H1 (cell line): ENCODE data around the gene PGPEP1. TPM values are rescaled to one million over a fixed set of nuclear protein-coding genes. Genes with fewer than 3 reads are reported as not detected.

ENCODE experiments used
- SRF ChIP-seq: IDR thresholded peaks from 2 replicates; pipeline ENCODE4 v1.6.1; 2011; ENCODE audit warnings: mild to moderate bottlenecking, low read depth, low read length, moderate library complexity
- microRNA-seq, 2 experiments: library from miRNA; unstranded; fragments of <30 nt; microRNA quantifications; one replicate each; pipeline versions ENCODE4 to v1.2.0, GENCODE V29; 2016 to 2020; ENCODE audit warnings: borderline microRNAs expressed in 2 of 2, borderline number of aligned reads in 2 of 2, borderline replicate concordance in 1 of 2
- polyA plus RNA-seq, 7 experiments: library from polyadenylated mRNA; depleted of rRNA in 3 of 7; stranded (reverse) in 5 of 7; unstranded in 2 of 7; fragments of >200 nt in 5 of 7; fragments of 200-250 nt in 2 of 7; gene quantifications; 1 replicate in 5 of 7; 2 replicates in 1 of 7; 4 replicates in 1 of 7; pipeline versions ENCODE4 v1.2.1 to v1.2.3, GENCODE V29; 2011 to 2013; ENCODE audit warnings: missing spikeins in 2 of 7, mixed read lengths in 2 of 7
- small RNA-seq: library from polyadenylated mRNA; stranded (forward); fragments of <200 nt; extraction: miRNeasy Mini kit (QIAGEN cat#:217004); gene quantifications from one replicate; pipeline ENCODE3, GENCODE V24; 2013; ENCODE audit not compliant: insufficient read depth
- total RNA-seq: library from RNA; stranded (reverse); fragmentation: NEBNext Ultra II Directional; extraction: Animal tissue kit (Norgen Biotek cat#: 25700); gene quantifications from 2 replicates; pipeline ENCODE4 v1.2.1, GENCODE V29; 2021

The PGPEP1 gene
- total and polyA plus RNA-seq, 2 of the 8 experiments (the other 6 are each of a cell fraction or from before 2014, with no cell fraction given): 17.0 to 33.4 TPM

DNA sequence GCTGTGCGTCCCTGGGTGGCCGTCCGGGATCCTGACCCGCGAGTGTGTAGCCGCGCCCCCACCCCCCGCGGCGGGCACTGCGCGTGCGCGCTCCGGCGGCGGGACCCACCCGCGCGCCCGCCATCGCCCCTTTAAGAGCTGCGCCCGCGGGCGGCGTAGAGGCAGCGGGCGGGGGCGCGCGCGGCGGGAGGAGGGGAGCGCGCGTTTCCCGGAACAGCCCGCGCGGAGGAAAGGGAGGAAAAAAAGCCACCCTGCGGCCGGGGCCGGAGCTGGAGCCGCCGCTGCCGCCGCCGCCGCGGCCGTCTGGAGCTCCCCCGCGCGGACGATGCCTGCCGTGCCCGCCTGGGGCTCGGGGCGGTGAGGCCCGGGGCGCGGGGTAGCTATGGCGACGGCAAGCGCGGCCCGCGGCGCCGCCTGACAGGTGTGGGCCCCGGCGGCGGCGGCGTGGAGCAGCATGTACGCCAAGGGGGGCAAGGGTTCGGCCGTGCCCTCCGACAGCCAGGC lies 78.8 kb downstream of the PGPEP1 start, which contains the start of gene SSBP4 (continued):
- 0 out of 2 replicates have a peak, but pooled peaks have one; percentile 12 for TF ChIP-seq SRF

Small RNA genes within 50 kb of the gene (microRNA-seq; reads per million reads assigned to microRNA genes)
- gene MIR3189: 0 reads per million in 2 experiments

Small RNA genes within 50 kb of the gene (small RNA-seq; reads per million reads assigned to genes)
- gene MIR3189: not detected
- not detected for gene RN7SL513P

Other genes with a start within 250 kb of the PGPEP1 start
- gene MAST3, start 242.8 kb upstream of the PGPEP1 start, total RNA-seq: 9.0 TPM in 2 replicates
- 3.4 and 5.5 TPM in 2 replicates for gene MAST3, start 242.8 kb upstream of the PGPEP1 start, polyA plus RNA-seq (2011; rRNA removed)
- 53.8 and 57.1 TPM in 2 replicates for gene PIK3R2, start 187.4 kb upstream of the PGPEP1 start, total RNA-seq
- gene PIK3R2, start 187.4 kb upstream of the PGPEP1 start, polyA plus RNA-seq (2011; rRNA removed): 21.7 and 31.4 TPM in 2 replicates
- gene IFI30, start 166.8 kb upstream of the PGPEP1 start, total RNA-seq: 25.9 and 28.9 TPM in 2 replicates
- 59.5 and 62.4 TPM in 2 replicates for gene IFI30, start 166.8 kb upstream of the PGPEP1 start, polyA plus RNA-seq (2011; rRNA removed)
- gene MPV17L2, start 147.4 kb upstream of the PGPEP1 start, total RNA-seq: 24.2 and 28.6 TPM in 2 replicates
- 80.1 and 82.6 TPM in 2 replicates for gene MPV17L2, start 147.4 kb upstream of the PGPEP1 start, polyA plus RNA-seq (2011; rRNA removed)
- gene RAB3A, start 136.6 kb upstream of the PGPEP1 start, total RNA-seq: 14.2 and 14.3 TPM in 2 replicates
- 13.6 and 18.6 TPM in 2 replicates for gene RAB3A, start 136.6 kb upstream of the PGPEP1 start, polyA plus RNA-seq (2011; rRNA removed)
- gene PDE4C, start 114.2 kb upstream of the PGPEP1 start, total RNA-seq: 2.3 and 2.7 TPM in 2 replicates
- gene PDE4C, start 114.2 kb upstream of the PGPEP1 start, polyA plus RNA-seq (2011; rRNA removed): 3.1 and 3.7 TPM in 2 replicates
- 0.31 and 1.0 TPM in 2 replicates for gene IQCN, start 66.1 kb upstream of the PGPEP1 start, total RNA-seq
- 0.36 and 0.82 TPM in 2 replicates for gene IQCN, start 66.1 kb upstream of the PGPEP1 start, polyA plus RNA-seq (2011; rRNA removed)
- gene JUND, start 59.0 kb upstream of the PGPEP1 start, total RNA-seq: 77.5 and 95.8 TPM in 2 replicates
- 54.0 and 64.4 TPM in 2 replicates for gene JUND, start 59.0 kb upstream of the PGPEP1 start, polyA plus RNA-seq (2011; rRNA removed)
- 319 and 344 TPM in 2 replicates for gene LSM4, start 17.5 kb upstream of the PGPEP1 start, total RNA-seq
- gene LSM4, start 17.5 kb upstream of the PGPEP1 start, polyA plus RNA-seq (2011; rRNA removed): 302 and 380 TPM in 2 replicates
- 4.1 and 5.0 TPM in 2 replicates for gene GDF15, start 45.6 kb downstream of the PGPEP1 start, total RNA-seq
- 8.5 and 18.8 TPM in 2 replicates for gene GDF15, start 45.6 kb downstream of the PGPEP1 start, polyA plus RNA-seq (2011; rRNA removed)
- gene LRRC25, start 57.0 kb downstream of the PGPEP1 start, total RNA-seq: 0.20 and 0.23 TPM in 2 replicates
- 0.31 and 0.41 TPM in 2 replicates for gene LRRC25, start 57.0 kb downstream of the PGPEP1 start, polyA plus RNA-seq (2011; rRNA removed)
- 26.4 and 30.5 TPM in 2 replicates for gene SSBP4, start 78.8 kb downstream of the PGPEP1 start, total RNA-seq
- gene SSBP4, start 78.8 kb downstream of the PGPEP1 start, polyA plus RNA-seq (2011; rRNA removed): 33.7 and 51.3 TPM in 2 replicates
- gene ISYNA1, start 97.5 kb downstream of the PGPEP1 start, total RNA-seq: 207 and 215 TPM in 2 replicates
- gene ISYNA1, start 97.5 kb downstream of the PGPEP1 start, polyA plus RNA-seq (2011; rRNA removed): 264 and 330 TPM in 2 replicates
- gene ELL, start 181.5 kb downstream of the PGPEP1 start, total RNA-seq: 10.2 and 10.5 TPM in 2 replicates
- gene ELL, start 181.5 kb downstream of the PGPEP1 start, polyA plus RNA-seq (2011; rRNA removed): 5.2 and 8.8 TPM in 2 replicates
- gene FKBP8, start 203.0 kb downstream of the PGPEP1 start, total RNA-seq: 264 and 273 TPM in 2 replicates
- 309 and 441 TPM in 2 replicates for gene FKBP8, start 203.0 kb downstream of the PGPEP1 start, polyA plus RNA-seq (2011; rRNA removed)
- 113 and 115 TPM in 2 replicates for gene KXD1, start 217.3 kb downstream of the PGPEP1 start, total RNA-seq
- 267 and 305 TPM in 2 replicates for gene KXD1, start 217.3 kb downstream of the PGPEP1 start, polyA plus RNA-seq (2011; rRNA removed)
- gene UBA52, start 231.3 kb downstream of the PGPEP1 start, total RNA-seq: 1,331 and 1,340 TPM in 2 replicates
- 2,924 and 5,409 TPM in 2 replicates for gene UBA52, start 231.3 kb downstream of the PGPEP1 start, polyA plus RNA-seq (2011; rRNA removed)
- gene REX1BD, start 248.2 kb downstream of the PGPEP1 start, total RNA-seq: 56.8 and 63.1 TPM in 2 replicates
- gene REX1BD, start 248.2 kb downstream of the PGPEP1 start, polyA plus RNA-seq (2011; rRNA removed): 62.7 and 132 TPM in 2 replicates